Stomach (tissue), 9 donors: Measurements from ENCODE around the gene LARP1. TPM values are rescaled to one million over a fixed set of nuclear protein-coding genes. Genes with fewer than 3 reads are reported as not detected.
"Not testable (repeated sequence)": the region's sequence is repeated elsewhere in the genome, so short reads cannot be mapped to it uniquely, and the experiment has no call there.

Source experiments
- DNase-seq, 2 donors: peaks; one replicate each; pipeline versions ENCODE4 v3.0.0 to v3.0.0-alpha.2; 2013 to 2019
- H3K27ac ChIP-seq, 5 donors: fragments of 200-600 bp in 4 of 5; sonication (generic) in 4 of 5; one replicate each; pipeline ENCODE4 v1.5.1; 2013 to 2019; ENCODE audit warnings: mild to moderate bottlenecking in 1 of 5, moderate library complexity in 1 of 5
- H3K27me3 ChIP-seq, 3 donors: fragments of 200-600 bp; sonication (generic); one replicate each; pipeline ENCODE4 v1.5.1; 2017 to 2019; ENCODE audit warnings: mixed run types in 1 of 3
- H3K36me3 ChIP-seq, 4 donors: fragments of 200-600 bp; sonication (generic); 1 replicate in 3 of 4; 2 replicates in 1 of 4; pipeline ENCODE4 v1.5.1; 2016 to 2019
- H3K4me1 ChIP-seq, 4 donors: fragments of 200-600 bp; sonication (generic); one replicate each; pipeline ENCODE4 v1.5.1; 2016 to 2019
- H3K4me3 ChIP-seq, 4 donors: fragments of 200-600 bp; sonication (generic) in 3 of 4; one replicate each; pipeline ENCODE4 v1.5.1; 2016 to 2019; ENCODE audit warnings: mild to moderate bottlenecking in 1 of 4
- H3K9me3 ChIP-seq, 4 donors: fragments of 200-600 bp; sonication (generic); one replicate each; pipeline ENCODE4 v1.5.1; 2016 to 2019
- CTCF ChIP-seq, 7 experiments: fragments of 450-650 bp in 4 of 7; fragments of 200-600 bp in 3 of 7; sonication (generic) in 3 of 7; IDR thresholded peaks; one replicate each; pipeline ENCODE4 v1.5.1; 2016 to 2019; ENCODE audit warnings: antibody characterized with exemption in 7 of 7, control low read depth in 2 of 7, mild to moderate bottlenecking in 1 of 7
- EP300 ChIP-seq: sonication (generic); formaldehyde crosslinking; IDR thresholded peaks from one replicate; pipeline ENCODE4 v1.6.1; 2017; ENCODE audit warnings: antibody characterized with exemption
- POLR2A ChIP-seq, 4 donors: fragments of 450-650 bp; IDR thresholded peaks; one replicate each; pipeline ENCODE4 v1.6.1; 2016; ENCODE audit warnings: antibody characterized with exemption in 4 of 4, control low read depth in 2 of 4, mild to moderate bottlenecking in 1 of 4, moderate library complexity in 1 of 4
- POLR2AphosphoS5 ChIP-seq, 3 donors: sonication (generic); formaldehyde crosslinking; IDR thresholded peaks; one replicate each; pipeline ENCODE4 v1.6.1; 2016; ENCODE audit warnings: antibody characterized with exemption in 3 of 3
- WGBS, 5 donors: extraction: QIAGEN DNeasy Blood & Tissue Kit in 3 of 5; methylation state at CpG; one replicate each; pipeline versions ENCODE4 v1.1.5 to v1.1.7; 2013 to 2018; 5-methylcytosine and 5-hydroxymethylcytosine counted together
- intact Hi-C: fragments of 100-400 bp; cut with DNase I; formaldehyde crosslinking; loops from one replicate; pipeline ENCODE4 v1.15.1; 2023; ENCODE audit warnings: low total_unique reads
- polyA plus RNA-seq, 3 donors: library from polyadenylated mRNA; stranded (reverse); fragments of 200-250 nt; gene quantifications; one replicate each; pipeline ENCODE4 v1.2.3, GENCODE V29; 2013
- total RNA-seq, 5 donors: library from RNA; depleted of rRNA; stranded (reverse); fragments of >200 nt; gene quantifications; one replicate each; pipeline versions ENCODE4 v1.1.0 to v1.2.3, GENCODE V29; 2014 to 2016
- donor health status: healthy with polysubstance abuse.
- donor health status: Bipolar disorder and iron deficiency.
- donor health status: healthy.

LARP1 gene
- total and polyA plus RNA-seq, 8 donors, result 15.0 to 211 (median 83.7) TPM

GRCh38 chr5:154732212-154732611, 23.0 kb upstream of the LARP1 start:
- Histone ChIP-seq H3K36me3 (no peaks in the 10 kb centered on the region), H3K4me3 (no peak overlapping the region), H3K4me1 (no peaks in the 10 kb centered on the region), H3K27ac (no peak overlapping the region), H3K9me3 (no peaks in the 10 kb centered on the region), H3K27me3 (no peaks in the 10 kb centered on the region)
- no peak for TF ChIP-seq POLR2A (IDR thresholded peaks at IDR 0.05)
- TF ChIP-seq POLR2AphosphoS5 (IDR thresholded peaks at IDR 0.05), result no peak
- TF ChIP-seq CTCF (IDR thresholded peaks at IDR 0.05), result no peak
- no peak for TF ChIP-seq EP300
- WGBS, 5 donors, result 90 to 100% (median 91%) methylated on average over 1 of the region's 1 CpG
- no peak for DNase-seq
- intact Hi-C loops, result no loop called here

GRCh38 chr5:154734370-154735248, 20.6 kb upstream of the LARP1 start:
- Histone ChIP-seq H3K27ac (no peak overlapping the region), H3K4me3 (no peak overlapping the region), H3K9me3 (no peaks in the 10 kb centered on the region), H3K4me1 (no peaks in the 10 kb centered on the region), H3K36me3 (no peaks in the 10 kb centered on the region), H3K27me3 (no peaks in the 10 kb centered on the region)
- no peak for DNase-seq
- intact Hi-C loops, result no loop called here
- TF ChIP-seq POLR2A (IDR thresholded peaks at IDR 0.05) (no peak), CTCF (IDR thresholded peaks at IDR 0.05) (no peak), POLR2AphosphoS5 (IDR thresholded peaks at IDR 0.05) (no peak), EP300 (no peak)
- 80 to 85% (median 83%) methylated on average over 7 of the region's 7 CpGs for WGBS, 5 donors

- H3K27me3 ChIP-seq, DNase-seq, intact Hi-C loops, H3K9me3 ChIP-seq, H3K36me3 ChIP-seq, H3K4me1 ChIP-seq, H3K4me3 ChIP-seq, H3K27ac ChIP-seq: not testable (repeated sequence)
- WGBS, 5 donors, result 95 to 99% (median 97%) methylated on average over 7 of the region's 7 CpGs
Measured at GRCh38 chr5:154735362-154735761, 19.8 kb upstream of the LARP1 start.

- peaks cover 12 to 14% (median 14%) of the 10 kb centered on the region in 4 donors for H3K4me1 ChIP-seq
- WGBS, 5 donors, result 91 to 100% (median 97%) methylated on average over 1 of the region's 1 CpG
- H3K36me3 ChIP-seq, DNase-seq, H3K4me3 ChIP-seq, H3K27ac ChIP-seq, H3K27me3 ChIP-seq, intact Hi-C loops, H3K9me3 ChIP-seq: not testable (repeated sequence)
Measured at GRCh38 chr5:154736372-154736771, 18.8 kb upstream of the LARP1 start.

GRCh38 chr5:154737667-154738320, 17.4 kb upstream of the LARP1 start:
- intact Hi-C loops, result no loop called here
- Histone ChIP-seq H3K4me1 (peaks cover 12 to 23% (median 19%) of the 10 kb centered on the region in 4 donors), H3K36me3 (no peaks in the 10 kb centered on the region), H3K27ac (no peak overlapping the region), H3K27me3 (no peaks in the 10 kb centered on the region), H3K4me3 (no peak overlapping the region), H3K9me3 (no peaks in the 10 kb centered on the region)
- 64 to 75% (median 65%) methylated on average over 6 of the region's 6 CpGs for WGBS, 5 donors
- TF ChIP-seq POLR2A (IDR thresholded peaks at IDR 0.05) (no peak), CTCF (IDR thresholded peaks at IDR 0.05) (no peak), POLR2AphosphoS5 (IDR thresholded peaks at IDR 0.05) (no peak), EP300 (no peak)
- DNase-seq, result no peak
